OCI-LY7 (cell line): ENCODE measurements around the gene FMR1. TPM values are rescaled to one million over a fixed set of nuclear protein-coding genes. Genes with fewer than 3 reads are reported as not detected.

ENCODE experiments used
- BruUV-seq: library from RNA; stranded (reverse); fragments of 400-500 nt; replicated peaks from 2 replicates; lab custom pipeline; 2021; lab: Mats Ljungman, UMichigan
- CTCF ChIA-PET: fragments of 300-600 bp; sonication (Branson Sonifier 250); formaldehyde crosslinking; loops from one replicate; lab custom pipeline; 2022; ENCODE audit warnings: antibody characterized with exemption; ENCODE audit not compliant: unreplicated experiment; lab: Charles Lee
- POLR2A ChIA-PET: fragments of 300-600 bp; sonication (Branson Sonifier 250); formaldehyde crosslinking; loops from one replicate; lab custom pipeline; 2022; ENCODE audit warnings: antibody characterized with exemption; lab: Charles Lee
- DNase-seq: peaks from one replicate; pipeline ENCODE4 v3.0.0-alpha.2; 2015; ENCODE audit warnings: low spot score
- H2AFZ ChIP-seq: fragments of 200-600 bp; sonication (generic), shearing (Covaris generic); 2 replicates; pipeline ENCODE4 v1.6.1; 2014; ENCODE audit warnings: mild to moderate bottlenecking, antibody characterized with exemption, low read length, moderate library complexity
- H3K27ac ChIP-seq: fragments of 200-600 bp; sonication (generic); 2 replicates; pipeline ENCODE4 v1.5.1; 2014; ENCODE audit warnings: mixed run types, low read depth, mild to moderate bottlenecking, moderate library complexity, low read length, inconsistent platforms; ENCODE audit not compliant: poor library complexity, severe bottlenecking
- H3K36me3 ChIP-seq: fragments of 200-600 bp; sonication (generic); 2 replicates; pipeline ENCODE4 v1.6.1; 2014; ENCODE audit warnings: mild to moderate bottlenecking, antibody characterized with exemption, low read length, moderate library complexity, mixed read lengths; ENCODE audit not compliant: insufficient read depth
- H3K4me1 ChIP-seq: fragments of 200-600 bp; sonication (generic); 2 replicates; pipeline ENCODE4 v1.5.1; 2014; ENCODE audit warnings: mild to moderate bottlenecking, low read length; ENCODE audit not compliant: insufficient read depth, poor library complexity, severe bottlenecking
- H3K4me2 ChIP-seq: fragments of 200-600 bp; sonication (generic); 2 replicates; pipeline ENCODE4 v1.6.1; 2014; ENCODE audit warnings: mild to moderate bottlenecking, low read length
- H3K4me3 ChIP-seq: fragments of 200-600 bp; sonication (generic); 2 replicates; pipeline ENCODE4 v1.5.1; 2014; ENCODE audit warnings: mild to moderate bottlenecking, low read depth, low read length; ENCODE audit not compliant: poor library complexity, severe bottlenecking
- H3K79me2 ChIP-seq: fragments of 200-600 bp; sonication (generic); 2 replicates; pipeline ENCODE4 v1.6.1; 2016; ENCODE audit warnings: low read depth, mild to moderate bottlenecking, low read length, moderate library complexity, mixed read lengths; ENCODE audit not compliant: insufficient read depth
- H3K9me2 ChIP-seq: fragments of 200-600 bp; sonication (generic); 2 replicates; pipeline ENCODE4 v1.6.1; 2016; ENCODE audit warnings: mild to moderate bottlenecking, low read length, mixed read lengths; ENCODE audit not compliant: insufficient read depth
- H3K9me3 ChIP-seq: fragments of 200-600 bp; sonication (generic); 2 replicates; pipeline ENCODE4 v1.6.1; 2014; ENCODE audit warnings: mild to moderate bottlenecking, mixed run types, low read length, mixed read lengths
- H4K20me1 ChIP-seq: fragments of 200-600 bp; sonication (generic); 2 replicates; pipeline ENCODE4 v1.6.1; 2014; ENCODE audit warnings: mild to moderate bottlenecking, antibody characterized with exemption, low read length, moderate library complexity, mixed read lengths; ENCODE audit not compliant: insufficient read depth
- EZH2phosphoT487 ChIP-seq: fragments of 200-600 bp; sonication (generic); IDR thresholded peaks from 2 replicates; pipeline ENCODE4 v1.6.1; 2018; ENCODE audit warnings: low read depth, borderline replicate concordance, mild to moderate bottlenecking, mixed run types, antibody characterized with exemption, low read length, moderate library complexity, mixed read lengths
- intact Hi-C: fragments of 100-400 bp; cut with micrococcal nuclease; formaldehyde crosslinking; loops from one replicate; pipeline ENCODE4 v1.10.0; 2022; ENCODE audit not compliant: unreplicated experiment
- total RNA-seq, 2 experiments: library from RNA; depleted of rRNA in 1 of 2; stranded (reverse); fragments of >200 nt in 1 of 2; shearing (Covaris generic) in 1 of 2; gene quantifications; 2 replicates each; pipeline ENCODE4 v1.2.3, GENCODE V29; 2014 to 2022
- TF ChIP-seq, protein P1 (sequence below): fragments of 200-600 bp; sonication (generic); conservative IDR thresholded peaks from 2 replicates; pipeline ENCODE4 v1.5.1; 2014; ENCODE audit warnings: mild to moderate bottlenecking, antibody characterized with exemption, low read length, moderate library complexity, mixed read lengths

The FMR1 gene
- total RNA-seq, 2 experiments from 2014 or later, result 19.6 to 46.7 TPM

DNA sequence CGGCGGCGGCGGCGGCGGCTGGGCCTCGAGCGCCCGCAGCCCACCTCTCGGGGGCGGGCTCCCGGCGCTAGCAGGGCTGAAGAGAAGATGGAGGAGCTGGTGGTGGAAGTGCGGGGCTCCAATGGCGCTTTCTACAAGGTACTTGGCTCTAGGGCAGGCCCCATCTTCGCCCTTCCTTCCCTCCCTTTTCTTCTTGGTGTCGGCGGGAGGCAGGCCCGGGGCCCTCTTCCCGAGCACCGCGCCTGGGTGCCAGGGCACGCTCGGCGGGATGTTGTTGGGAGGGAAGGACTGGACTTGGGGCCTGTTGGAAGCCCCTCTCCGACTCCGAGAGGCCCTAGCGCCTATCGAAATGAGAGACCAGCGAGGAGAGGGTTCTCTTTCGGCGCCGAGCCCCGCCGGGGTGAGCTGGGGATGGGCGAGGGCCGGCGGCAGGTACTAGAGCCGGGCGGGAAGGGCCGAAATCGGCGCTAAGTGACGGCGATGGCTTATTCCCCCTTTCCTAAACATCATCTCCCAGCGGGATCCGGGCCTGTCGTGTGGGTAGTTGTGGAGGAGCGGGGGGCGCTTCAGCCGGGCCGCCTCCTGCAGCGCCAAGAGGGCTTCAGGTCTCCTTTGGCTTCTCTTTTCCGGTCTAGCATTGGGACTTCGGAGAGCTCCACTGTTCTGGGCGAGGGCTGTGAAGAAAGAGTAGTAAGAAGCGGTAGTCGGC lies 528 bp downstream of the FMR1 start:
- TF ChIP-seq, protein P1, sequence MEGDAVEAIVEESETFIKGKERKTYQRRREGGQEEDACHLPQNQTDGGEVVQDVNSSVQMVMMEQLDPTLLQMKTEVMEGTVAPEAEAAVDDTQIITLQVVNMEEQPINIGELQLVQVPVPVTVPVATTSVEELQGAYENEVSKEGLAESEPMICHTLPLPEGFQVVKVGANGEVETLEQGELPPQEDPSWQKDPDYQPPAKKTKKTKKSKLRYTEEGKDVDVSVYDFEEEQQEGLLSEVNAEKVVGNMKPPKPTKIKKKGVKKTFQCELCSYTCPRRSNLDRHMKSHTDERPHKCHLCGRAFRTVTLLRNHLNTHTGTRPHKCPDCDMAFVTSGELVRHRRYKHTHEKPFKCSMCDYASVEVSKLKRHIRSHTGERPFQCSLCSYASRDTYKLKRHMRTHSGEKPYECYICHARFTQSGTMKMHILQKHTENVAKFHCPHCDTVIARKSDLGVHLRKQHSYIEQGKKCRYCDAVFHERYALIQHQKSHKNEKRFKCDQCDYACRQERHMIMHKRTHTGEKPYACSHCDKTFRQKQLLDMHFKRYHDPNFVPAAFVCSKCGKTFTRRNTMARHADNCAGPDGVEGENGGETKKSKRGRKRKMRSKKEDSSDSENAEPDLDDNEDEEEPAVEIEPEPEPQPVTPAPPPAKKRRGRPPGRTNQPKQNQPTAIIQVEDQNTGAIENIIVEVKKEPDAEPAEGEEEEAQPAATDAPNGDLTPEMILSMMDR, result no peak
- TF ChIP-seq EZH2phosphoT487, result no peak
- Histone ChIP-seq H3K4me3 (peak overlapping the region; percentile 96), H2AFZ (peak overlapping the region; percentile 54), H3K27ac (peak overlapping the region; percentile 91), H3K4me1 (peaks cover 30% of the 10 kb centered on the region), H3K9me3 (no peaks in the 10 kb centered on the region), H3K79me2 (peaks cover 50% of the 10 kb centered on the region), H3K9me2 (no peaks in the 10 kb centered on the region), H3K36me3 (0 out of 2 replicates have a peak, but pooled peaks cover 5% of the 10 kb centered on the region), H4K20me1 (peaks cover 32% of the 10 kb centered on the region), H3K4me2 (peak overlapping the region; percentile 87)
- CTCF ChIA-PET, result no interaction called here
- POLR2A ChIA-PET, result interaction anchor here (0.8 to 1.2 kb wide), 3 partner anchors 9 to 17 kb away, joined by 3 to 4 read pairs (median 4); no protein-coding TSS in a partner anchor
- BruUV-seq, result no TSS peak
- intact Hi-C loops, result loop anchor here (5.0 kb wide), 1 partner anchor 610 kb away; no protein-coding TSS in a partner anchor
- DNase-seq, result peak; percentile 68

DNA sequence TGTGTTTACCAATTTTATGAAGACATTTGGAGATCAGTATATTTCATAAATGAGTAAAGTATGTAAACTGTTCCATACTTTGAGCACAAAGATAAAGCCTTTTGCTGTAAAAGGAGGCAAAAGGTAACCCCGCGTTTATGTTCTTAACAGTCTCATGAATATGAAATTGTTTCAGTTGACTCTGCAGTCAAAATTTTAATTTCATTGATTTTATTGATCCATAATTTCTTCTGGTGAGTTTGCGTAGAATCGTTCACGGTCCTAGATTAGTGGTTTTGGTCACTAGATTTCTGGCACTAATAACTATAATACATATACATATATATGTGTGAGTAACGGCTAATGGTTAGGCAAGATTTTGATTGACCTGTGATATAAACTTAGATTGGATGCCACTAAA lies 1.9 kb downstream of the FMR1 start:
- no peaks in the 10 kb centered on the region for H3K9me2 ChIP-seq
- H3K4me1 ChIP-seq, result peaks cover 30% of the 10 kb centered on the region
- H3K27ac ChIP-seq, result no peak overlapping the region
- no peak for TF ChIP-seq EZH2phosphoT487
- TF ChIP-seq, protein P1, result no peak
- H3K79me2 ChIP-seq, result peaks cover 63% of the 10 kb centered on the region
- no peak for DNase-seq
- ChIA-PET CTCF (no interaction called here), POLR2A (interaction anchor here (0.8 kb wide), 1 partner anchor 769 kb away, joined by 4 read pairs; no protein-coding TSS in a partner anchor)
- peaks cover 39% of the 10 kb centered on the region for H4K20me1 ChIP-seq
- H3K9me3 ChIP-seq, result no peaks in the 10 kb centered on the region
- intact Hi-C loops, result loop anchor here (5.0 kb wide), 1 partner anchor 609 kb away; no protein-coding TSS in a partner anchor
- peak overlapping the region; percentile 87 for H3K4me2 ChIP-seq
- no TSS peak for BruUV-seq
- H3K4me3 ChIP-seq, result peak overlapping the region; percentile 96
- H2AFZ ChIP-seq, result no peak overlapping the region
- H3K36me3 ChIP-seq, result peaks cover 11% of the 10 kb centered on the region; the same call in 1 of the 2 replicates
